PC-9 (cell line): ENCODE measurements around the gene NLK.

Source experiments
- CTCF ChIP-seq: fragments of 200-600 bp; sonication (generic); conservative IDR thresholded peaks from 2 replicates; pipeline ENCODE4 v1.6.1; 2017; ENCODE audit warnings: mixed run types, antibody characterized with exemption, mild to moderate bottlenecking, moderate library complexity
- EZH2 ChIP-seq: fragments of 200-600 bp; sonication (generic); IDR thresholded peaks from 2 replicates; pipeline ENCODE4 v1.8.0; 2017; ENCODE audit warnings: antibody characterized with exemption, low read depth

GRCh38 chr17:28159924-28160323, 117.4 kb downstream of the NLK start:
- TF ChIP-seq CTCF (no peak), EZH2 (no peak)
